CD4-positive, alpha-beta T cell treated with Interleukin-2 at 100 ng/mL for 4 hours (primary cell): ENCODE measurements around the gene RANGRF.

Experiments
- DNase-seq: peaks from one replicate; pipeline ENCODE4 v3.0.0-alpha.2; 2020; ENCODE audit warnings: low spot score

Gene RANGRF

DNA sequence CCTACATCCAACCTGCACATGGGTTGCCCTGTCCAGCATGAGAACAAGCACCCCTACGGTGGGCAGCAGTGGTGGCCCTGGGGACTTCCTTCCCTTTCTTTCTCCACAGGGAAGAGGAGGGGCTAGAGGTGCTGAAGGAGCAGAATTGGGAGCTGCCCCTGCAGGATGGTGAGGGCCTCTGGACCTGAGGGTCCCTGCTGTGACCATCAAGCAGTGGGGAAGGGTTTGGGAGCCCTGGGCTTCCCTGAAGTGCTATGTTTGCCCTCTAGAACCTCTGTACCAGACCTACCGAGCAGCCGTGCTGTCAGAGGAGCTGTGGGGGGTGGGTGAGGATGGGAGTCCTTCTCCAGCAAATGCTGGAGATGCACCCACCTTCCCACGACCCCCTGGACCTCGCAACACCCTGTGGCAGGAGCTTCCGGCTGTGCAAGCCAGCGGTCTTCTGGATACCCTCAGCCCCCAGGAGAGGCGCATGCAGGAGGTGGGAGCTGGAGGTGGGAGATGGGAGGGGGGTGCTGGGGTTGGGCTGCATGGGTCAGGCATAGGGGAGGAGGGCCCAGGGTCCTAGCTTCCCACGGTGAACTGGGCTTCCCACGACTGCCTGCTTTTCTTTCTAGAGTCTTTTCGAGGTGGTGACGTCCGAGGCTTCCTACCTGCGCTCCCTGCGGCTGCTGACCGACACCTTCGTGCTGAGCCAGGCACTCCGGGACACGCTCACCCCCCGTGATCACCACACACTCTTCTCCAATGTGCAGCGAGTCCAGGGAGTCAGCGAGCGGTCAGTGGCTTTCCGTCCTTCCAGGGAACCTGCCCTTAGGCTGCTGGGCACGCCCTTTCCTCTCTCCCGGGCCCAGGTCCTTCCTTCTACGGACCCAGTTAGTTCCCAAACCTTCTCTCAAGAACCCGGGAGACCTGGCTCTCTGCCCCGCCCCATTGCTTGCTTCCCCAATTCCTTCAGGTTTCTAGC lies 26.6 kb downstream of the RANGRF start:
- DNase-seq: no peak

DNA sequence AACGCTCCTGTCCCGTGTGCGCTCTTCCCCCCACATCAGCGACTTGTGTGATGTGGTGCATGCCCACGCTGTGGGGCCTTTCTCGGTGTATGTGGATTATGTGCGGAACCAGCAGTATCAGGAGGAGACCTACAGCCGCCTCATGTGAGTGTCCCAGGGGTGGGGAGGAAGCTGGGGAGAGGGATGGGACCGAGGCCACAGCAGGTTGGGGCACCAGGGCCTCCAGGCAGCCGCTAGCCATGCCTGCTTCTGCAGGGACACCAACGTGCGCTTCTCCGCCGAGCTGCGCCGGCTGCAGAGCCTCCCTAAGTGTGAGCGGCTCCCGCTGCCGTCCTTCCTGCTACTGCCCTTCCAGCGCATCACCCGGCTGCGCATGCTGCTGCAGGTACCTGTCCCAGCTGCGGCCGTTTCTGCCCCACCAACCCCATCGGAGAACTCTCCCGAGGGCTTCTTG lies 27.3 kb downstream of the RANGRF start:
- DNase-seq: no peak

DNA sequence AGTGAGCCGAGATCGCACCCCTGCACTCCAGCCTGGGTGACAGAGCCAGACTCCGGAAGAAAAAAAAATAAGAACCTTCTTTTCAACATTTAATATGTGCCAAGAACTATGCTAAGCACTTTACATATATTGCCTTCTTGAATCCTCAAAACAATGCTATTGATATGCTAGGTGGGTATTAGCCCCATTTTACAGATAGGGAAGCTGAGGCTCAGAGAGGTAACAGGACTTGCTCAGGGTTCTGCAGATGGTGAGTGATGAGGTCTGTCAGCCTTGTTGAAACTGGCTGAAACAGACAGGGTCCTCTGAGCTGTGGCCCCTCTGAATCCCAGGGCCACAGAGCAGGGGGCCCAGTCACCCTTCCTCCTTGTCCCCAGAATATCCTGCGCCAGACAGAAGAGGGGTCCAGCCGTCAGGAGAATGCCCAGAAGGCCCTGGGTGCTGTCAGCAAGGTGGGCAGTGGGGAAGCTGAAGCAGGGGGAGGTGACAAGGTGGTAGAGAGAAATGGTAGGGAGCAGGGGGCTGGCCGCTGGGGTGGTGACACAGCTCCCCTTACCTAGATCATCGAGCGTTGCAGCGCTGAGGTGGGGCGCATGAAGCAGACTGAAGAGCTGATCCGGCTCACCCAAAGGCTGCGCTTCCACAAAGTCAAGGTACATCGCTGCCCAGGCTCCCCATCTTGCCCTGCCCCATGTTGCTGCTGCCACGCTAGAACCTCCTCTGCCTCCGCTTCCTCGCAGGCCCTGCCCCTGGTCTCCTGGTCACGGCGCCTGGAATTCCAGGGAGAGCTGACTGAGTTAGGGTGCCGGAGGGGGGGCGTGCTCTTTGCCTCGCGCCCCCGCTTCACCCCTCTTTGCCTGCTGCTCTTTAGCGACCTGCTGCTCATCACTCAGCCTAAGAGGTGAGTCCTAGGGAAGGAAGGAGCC lies 29.8 kb downstream of the RANGRF start:
- DNase-seq: no peak

DNA sequence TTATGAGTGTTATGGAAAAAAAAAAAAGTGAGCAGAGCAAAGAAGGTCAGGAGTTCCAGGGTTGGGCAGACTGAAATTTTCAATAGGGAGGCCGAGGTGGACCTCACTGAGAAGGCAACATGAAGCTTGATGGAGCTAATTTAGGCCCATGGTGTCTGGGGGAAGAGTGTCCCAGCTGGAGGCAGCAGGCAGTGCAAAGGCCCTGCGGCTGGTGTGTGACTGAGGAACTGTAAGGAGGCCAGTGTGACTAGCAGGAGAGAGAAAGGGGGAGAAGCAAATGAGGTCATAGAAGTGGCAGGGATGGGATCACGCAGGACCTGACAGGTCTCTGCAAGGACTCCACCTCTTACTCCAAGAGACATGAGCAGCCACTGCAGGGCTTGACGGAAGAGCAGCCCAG lies 31.8 kb downstream of the RANGRF start:
- no peak for DNase-seq

DNA sequence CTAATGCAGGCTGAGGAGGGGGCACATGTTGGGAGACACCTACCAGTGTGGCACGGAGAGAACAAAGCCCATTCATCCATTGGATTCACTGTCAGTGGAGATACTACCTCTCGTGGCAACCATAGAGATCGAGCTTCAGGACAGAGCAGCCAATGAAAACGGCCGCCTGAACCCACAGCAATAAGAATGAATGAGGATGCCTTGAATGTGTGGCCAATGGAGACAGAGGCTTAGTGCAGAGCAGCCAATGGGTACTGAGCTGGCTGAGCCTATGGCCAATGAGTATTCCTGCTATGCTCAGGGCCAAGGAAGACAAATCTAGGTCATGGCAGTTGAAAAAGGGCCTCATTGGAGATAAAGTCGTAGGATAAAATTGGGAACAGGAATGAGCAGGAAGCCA lies 32.5 kb downstream of the RANGRF start:
- no peak for DNase-seq

DNA sequence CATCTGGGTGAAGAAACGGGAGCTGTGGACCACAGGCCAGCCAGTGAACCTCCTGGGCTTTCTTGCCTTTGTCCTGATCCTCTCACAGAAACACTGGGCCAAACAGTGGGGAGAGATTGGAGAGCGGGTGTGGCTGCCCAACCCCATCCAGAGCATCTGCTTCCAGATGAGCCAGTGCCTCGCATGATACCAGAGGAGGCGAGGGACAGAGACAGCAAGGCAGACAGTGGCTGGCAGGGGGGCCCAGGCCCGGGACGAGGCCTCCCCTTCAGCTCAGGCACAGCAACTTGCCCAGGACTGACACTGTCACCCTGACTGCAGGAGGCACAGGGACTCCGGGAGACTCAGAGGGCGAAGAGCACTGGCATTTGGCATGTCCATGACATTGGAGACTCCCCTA lies 33.6 kb downstream of the RANGRF start:
- no peak for DNase-seq

DNA sequence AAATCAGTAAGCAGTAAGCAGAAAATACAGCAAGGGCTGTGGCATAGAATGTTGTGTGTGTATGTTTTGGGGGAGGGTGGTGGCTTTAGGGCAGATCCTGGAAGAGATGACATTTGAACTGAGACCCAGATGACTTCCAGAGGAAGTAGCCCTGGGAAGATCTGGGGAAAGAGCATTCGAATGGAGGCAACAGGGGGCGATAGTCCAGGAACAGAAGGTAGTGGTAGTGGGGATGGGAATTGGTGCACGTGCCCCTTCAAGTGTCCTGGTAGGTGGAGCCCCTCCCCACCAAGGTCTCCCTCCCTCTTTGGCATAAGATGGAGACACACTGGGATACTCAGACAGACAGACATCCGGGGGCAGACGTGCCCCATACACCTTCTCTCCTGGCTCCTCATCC lies 35.7 kb downstream of the RANGRF start:
- DNase-seq: no peak

DNA sequence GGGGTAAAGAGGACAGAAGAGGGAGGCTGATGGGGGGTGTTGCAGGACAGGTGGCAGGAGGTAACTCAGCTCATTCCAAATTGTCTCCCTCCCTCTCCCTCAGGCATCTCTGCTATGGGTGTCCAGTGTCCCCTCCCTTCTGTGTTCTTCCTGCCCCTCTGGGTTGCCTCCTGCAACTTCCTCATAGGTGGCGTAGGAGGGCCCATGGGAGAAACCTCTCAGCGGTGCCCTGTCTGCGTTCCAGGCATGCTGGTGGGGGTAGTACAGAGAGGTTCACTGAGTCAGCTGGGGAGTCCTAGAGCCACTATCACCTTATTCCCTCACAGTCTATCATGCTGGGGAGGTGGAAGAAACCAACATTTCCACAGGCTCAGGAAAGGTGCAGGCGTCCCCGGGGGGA lies 36.5 kb downstream of the RANGRF start:
- DNase-seq: no peak

DNA sequence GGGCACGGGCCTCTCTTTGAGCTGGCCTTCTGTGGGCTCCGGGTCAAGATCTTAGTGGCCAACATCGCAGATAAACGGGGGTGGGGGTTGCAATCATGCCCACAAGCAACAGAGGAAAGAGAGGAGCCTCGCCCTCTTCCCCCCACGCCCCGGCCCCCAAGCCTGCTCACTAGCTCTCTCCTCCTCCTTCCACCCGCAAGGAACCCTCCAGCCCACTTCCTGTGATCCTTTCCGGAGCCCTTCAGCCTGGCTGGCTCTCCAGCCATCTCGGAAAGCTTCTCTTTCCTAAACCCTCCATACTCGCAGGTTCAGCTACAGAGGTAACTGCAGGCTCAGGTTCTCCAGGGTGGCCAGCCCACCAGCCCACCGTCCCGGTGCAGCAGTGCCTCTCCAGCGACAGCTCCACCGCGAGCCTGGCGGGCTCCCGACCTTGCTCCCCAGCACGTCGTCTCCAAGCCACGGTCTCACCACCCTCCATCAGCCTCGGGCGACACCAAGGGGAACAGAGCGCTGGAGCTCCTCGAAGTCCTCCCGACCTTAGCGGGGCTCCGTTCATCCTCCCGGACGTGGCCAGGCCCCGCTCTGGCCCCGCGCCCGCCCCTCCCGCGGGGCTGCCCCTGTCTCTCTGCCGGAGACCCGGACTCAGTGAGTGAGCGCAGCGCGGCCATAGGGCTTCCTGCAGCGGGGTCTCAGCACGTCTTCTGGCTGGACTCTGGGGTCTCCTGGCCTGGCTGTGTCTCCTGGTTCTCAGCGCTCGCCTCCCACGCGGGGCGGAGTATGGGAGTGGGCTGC lies 38.2 kb downstream of the RANGRF start:
- DNase-seq: no peak

DNA sequence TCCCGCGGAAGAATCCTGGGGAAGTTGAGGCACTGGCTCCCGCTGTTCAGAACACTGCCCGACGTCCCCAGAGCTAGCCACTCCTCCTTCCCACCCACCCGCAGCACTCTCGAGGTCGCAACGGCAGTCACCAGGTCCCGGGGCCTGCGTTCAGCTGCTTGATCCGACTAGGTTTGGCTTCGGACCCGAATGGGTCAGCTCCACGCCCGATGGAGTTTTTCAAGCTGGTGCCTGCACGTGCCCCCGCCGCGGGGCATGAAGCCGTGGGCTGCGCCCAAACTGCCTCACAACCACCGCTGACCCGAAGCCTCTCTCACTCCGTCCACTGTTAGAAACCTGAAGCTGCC lies 38.8 kb downstream of the RANGRF start:
- no peak for DNase-seq

DNA sequence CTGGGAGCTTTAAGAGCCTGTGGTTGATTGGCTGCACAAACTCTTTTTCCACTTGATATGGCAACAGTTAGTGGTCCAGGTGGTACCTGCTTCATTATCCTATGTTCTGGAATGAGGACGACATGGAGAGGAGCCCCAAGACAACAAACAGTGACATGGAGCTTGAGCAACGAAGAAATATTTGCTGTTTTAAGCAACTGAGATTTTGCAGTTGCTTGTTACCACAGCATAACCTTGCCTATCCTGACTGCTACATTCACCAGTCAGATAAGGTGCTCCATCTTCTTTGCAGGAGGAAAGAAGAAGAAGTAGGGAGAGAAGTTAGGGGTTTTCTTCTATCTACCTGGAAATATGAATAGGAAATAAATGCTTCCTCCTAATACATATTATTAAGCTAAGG lies 43.7 kb downstream of the RANGRF start:
- DNase-seq: no peak

DNA sequence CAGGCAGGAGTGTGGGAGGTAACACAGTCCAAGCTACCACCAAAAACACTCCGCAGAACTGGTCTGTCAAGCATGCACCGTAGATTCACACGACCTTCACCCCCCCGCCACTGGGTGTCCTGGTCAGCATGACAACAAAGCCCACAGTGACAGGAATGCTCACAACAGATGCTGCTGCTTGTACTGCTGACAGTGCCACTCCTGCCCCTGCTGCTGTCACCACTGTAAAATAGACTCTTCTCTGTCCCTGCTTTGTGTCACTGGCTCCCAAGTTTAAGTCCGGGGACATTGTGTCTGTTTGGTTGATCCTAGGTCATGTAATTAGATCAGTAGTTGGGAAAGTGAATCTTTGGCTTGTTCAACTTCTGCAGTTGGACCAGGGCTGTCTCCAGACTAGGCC lies 44.2 kb downstream of the RANGRF start:
- no peak for DNase-seq

DNA sequence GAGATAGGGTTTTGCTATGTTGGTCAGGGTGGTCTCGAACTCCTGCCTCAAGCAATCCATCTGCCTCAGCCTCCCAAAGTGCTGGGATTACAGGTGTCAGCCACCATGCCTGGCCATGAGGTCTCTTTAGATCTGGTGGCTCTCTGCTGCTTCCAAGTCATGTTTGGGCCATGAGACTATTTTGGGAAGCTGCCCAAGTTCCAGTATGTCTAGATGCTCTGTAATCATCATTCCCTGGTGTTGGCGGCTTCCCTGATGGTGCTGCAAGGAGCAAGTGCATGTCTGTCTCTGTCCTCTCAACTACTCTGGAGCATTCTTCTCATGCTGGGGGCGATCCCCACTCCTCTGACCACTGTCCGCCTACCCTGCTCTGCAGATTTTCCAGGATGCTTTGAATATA lies 44.8 kb downstream of the RANGRF start:
- DNase-seq: no peak

DNA sequence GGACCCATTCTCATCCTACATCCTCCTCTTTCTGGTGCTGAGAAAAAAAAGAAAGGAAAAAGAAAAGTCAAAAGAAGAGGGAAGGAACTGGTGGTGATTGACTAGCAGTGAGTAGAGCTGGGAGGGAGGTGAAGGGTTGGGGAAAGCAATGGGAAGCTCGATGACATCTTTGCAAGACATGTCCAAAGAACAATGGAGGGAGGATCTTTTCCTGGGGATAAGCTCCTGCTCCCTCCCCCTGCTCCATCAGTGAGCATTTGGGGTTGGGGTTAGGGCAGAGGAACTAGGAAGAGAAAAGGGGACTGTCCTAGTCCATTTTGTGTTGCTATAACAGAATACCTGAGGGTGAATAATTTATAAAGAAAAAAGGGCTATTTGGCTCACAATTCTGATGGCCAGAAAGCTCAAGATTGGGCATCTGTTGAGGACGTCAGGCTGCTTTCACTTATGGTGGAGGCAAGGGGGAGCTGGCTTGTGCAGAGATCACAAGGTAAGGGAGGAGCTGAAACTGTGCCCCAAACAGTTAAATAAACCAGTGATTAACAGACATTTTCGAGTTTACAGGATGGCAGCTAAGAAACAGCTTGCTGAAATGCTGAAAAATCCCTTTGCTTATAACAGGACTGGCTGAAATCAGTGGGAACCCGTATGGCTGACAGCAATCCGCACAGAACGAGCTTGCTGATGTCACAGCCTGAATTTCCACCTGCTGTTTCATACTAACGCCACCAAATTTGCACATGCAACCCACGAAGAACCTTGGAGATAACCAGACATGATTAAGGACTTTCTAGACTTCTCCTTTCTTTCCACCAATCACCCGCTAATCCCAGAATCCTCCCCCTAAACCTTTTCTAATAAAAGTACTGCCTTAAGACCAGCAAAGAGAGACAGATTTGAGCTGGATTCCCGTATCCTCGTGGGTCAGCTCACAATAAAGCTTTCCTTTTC lies 49.6 kb downstream of the RANGRF start:
- DNase-seq: no peak

DNA sequence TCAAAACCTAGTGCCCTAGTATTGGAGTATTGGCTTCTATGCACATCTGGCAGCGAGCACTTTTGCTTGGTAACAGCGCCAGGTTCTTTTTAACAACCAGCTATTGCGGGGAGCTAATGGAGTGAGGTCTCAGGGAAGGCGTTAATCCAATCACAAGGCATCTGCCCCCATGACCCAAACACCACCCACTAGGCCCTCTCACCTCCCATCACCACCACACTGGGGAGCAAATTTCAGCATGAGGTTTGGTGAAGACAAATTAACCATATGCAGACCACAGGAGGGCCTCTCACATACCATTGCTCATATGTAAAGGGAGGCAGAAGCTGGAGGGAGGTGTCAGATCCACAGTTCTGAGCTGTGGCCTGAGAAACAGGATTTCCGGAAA lies 50.3 kb downstream of the RANGRF start:
- DNase-seq: no peak

DNA sequence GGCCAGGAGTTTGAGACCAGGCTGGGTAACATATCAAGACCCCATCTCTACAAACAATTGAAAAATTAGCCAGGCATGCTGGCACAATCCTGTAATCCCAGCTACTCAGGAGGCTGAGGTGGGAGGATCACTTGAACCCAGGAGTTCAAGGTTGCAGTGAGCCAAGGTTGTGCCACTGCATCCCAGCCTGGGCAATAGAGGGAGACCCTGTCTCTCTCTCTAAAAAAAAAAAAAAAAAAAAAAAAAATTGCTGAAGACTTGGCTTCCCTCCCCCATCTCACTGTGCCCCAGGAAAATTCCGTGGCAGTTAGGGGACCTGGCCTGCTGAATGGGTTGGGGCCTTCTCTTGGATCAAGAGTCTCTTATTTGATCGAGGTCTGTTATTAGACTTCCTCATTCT lies 51.1 kb downstream of the RANGRF start, which contains the start of gene ODF4:
Gene ODF4, plus strand, starts transcription at position 301 of the 400 bp plus-strand sequence. CDS start 212 bp downstream, outside the sequence.
- DNase-seq: no peak
